ENCODE measurements around the gene GTF2IRD1.
"Not testable (repeated sequence)": the region's sequence is repeated elsewhere in the genome, so short reads cannot be mapped to it uniquely, and the experiment has no call there.

DNA sequence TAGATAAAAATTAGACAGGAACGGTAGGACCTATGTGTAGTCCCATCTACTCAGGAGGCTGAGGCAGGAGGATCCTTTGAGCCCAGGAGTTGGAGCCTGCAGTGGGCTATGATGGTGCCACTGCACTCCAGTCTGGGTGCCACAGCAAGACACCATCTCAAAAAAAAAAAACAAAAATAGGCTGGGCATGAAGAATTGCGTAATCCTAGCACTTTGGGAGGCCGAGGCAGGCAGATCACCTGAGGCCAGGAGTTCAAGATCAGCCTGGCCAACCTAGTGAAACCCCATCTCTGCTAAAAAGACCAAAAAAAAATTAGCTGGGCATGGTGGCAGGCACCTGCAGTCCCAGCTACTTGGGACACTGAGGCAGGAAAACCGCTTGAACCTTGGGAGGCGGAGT, 88.2 kb downstream of the GTF2IRD1 start:
- not testable (repeated sequence) for TF ChIP-seq TAF1 (IDR thresholded peaks at IDR 0.05; ENCODE audit: low read depth, low read length); POLR2A (IDR thresholded peaks at IDR 0.05; ENCODE audit: low read depth, low read length); POLR2AphosphoS5 (IDR thresholded peaks at IDR 0.05; ENCODE audit: low read depth, low read length); PAX5 (IDR thresholded peaks at IDR 0.05; ENCODE audit: insufficient read depth, low read length, severe bottlenecking); POU2F2 (IDR thresholded peaks at IDR 0.05; ENCODE audit: low read depth, low read length)

All from GM12891 (cell line).